Measurements from ENCODE around the gene WASHC1. TPM values are rescaled to one million over a fixed set of nuclear protein-coding genes. Genes with fewer than 3 reads are reported as not detected.
"Not testable (repeated sequence)": the region's sequence is repeated elsewhere in the genome, so short reads cannot be mapped to it uniquely, and the experiment has no call there.

Gene WASHC1
- total RNA-seq, 1 experiment from 2014 or later: 3.8 TPM

- DNase-seq (ENCODE audit: low read depth): not testable (repeated sequence)
Observed at GRCh38 chr9:14129-14809, 15.0 kb downstream of the WASHC1 start.

GRCh38 chr9:11206-11605 lies 18.1 kb downstream of the WASHC1 start:
- DNase-seq (ENCODE audit: low read depth): not testable (repeated sequence)

- DNase-seq (ENCODE audit: low read depth): not testable (repeated sequence)
Observed at GRCh38 chr9:10653-11053, 18.6 kb downstream of the WASHC1 start.

- not testable (repeated sequence) for DNase-seq (ENCODE audit: low read depth)
Observed at GRCh38 chr9:10207-10606, 19.0 kb downstream of the WASHC1 start.

Other genes with a start within 250 kb of the WASHC1 start
- 0.05 TPM in 1 of 2 replicates, not detected in the other for gene FOXD4, start 89.0 kb upstream of the WASHC1 start, total RNA-seq (2014; rRNA removed; shearing (Covaris generic))
- gene ZNG1A, start 149.6 kb upstream of the WASHC1 start, total RNA-seq (2014; rRNA removed; shearing (Covaris generic)): 32.1 and 47.2 TPM in 2 replicates
- 0.49 and 1.4 TPM in 2 replicates for gene DOCK8, start 185.4 kb upstream of the WASHC1 start, total RNA-seq (2014; rRNA removed; shearing (Covaris generic))

Data from M059J (cell line).